GM12878 (cell line): ENCODE measurements around the gene DPP9. TPM values are rescaled to one million over a fixed set of nuclear protein-coding genes. Genes with fewer than 3 reads are reported as not detected.

ENCODE experiments used
- ATAC-seq: fragments of 200-7000 bp; cut with Tn5 transposase; 3 replicates; pipeline ENCODE4 v1.9.1; 2020; ENCODE audit warnings: mild to moderate bottlenecking, moderate library complexity
- BruUV-seq: library from RNA; stranded (reverse); fragments of 400-500 nt; replicated peaks from 2 replicates; lab custom pipeline; 2021; lab: Mats Ljungman, UMichigan
- CTCF ChIA-PET: fragments of 300-600 bp; sonication (Branson Sonifier 250); formaldehyde crosslinking; extraction: SDS; loops from one replicate; lab custom pipeline; 2021; ENCODE audit warnings: inconsistent platforms; lab: Yijun Ruan, JAX
- POLR2A ChIA-PET: fragments of 350-600 bp; formaldehyde crosslinking; extraction: SDS; loops from one replicate; lab custom pipeline; 2021; ENCODE audit warnings: inconsistent platforms; lab: Charles Lee
- RAD21 ChIA-PET: fragments of 300-600 bp; sonication (Branson Sonifier 250); formaldehyde crosslinking; loops from one replicate; lab custom pipeline; 2023; ENCODE audit warnings: antibody characterized with exemption; ENCODE audit not compliant: unreplicated experiment; lab: Charles Lee
- SMC1A ChIA-PET: fragments of 300-600 bp; sonication (Branson Sonifier 250); formaldehyde crosslinking; loops from one replicate; lab custom pipeline; 2023; ENCODE audit not compliant: unreplicated experiment, uncharacterized antibody; lab: Charles Lee
- DNase-seq: peaks from one replicate; pipeline ENCODE4 v3.0.0-alpha.2; 2011; ENCODE audit warnings: low read depth, low spot score
- FAIRE-seq: peaks from 3 replicates; lab custom pipeline; 2011; peaks lifted over from hg19 to GRCh38; lab: Jason Lieb, UNC
- H2AFZ ChIP-seq: 2 replicates; pipeline ENCODE4 v1.6.0; 2011; ENCODE audit warnings: low read depth, low read length, control low read depth; ENCODE audit not compliant: control insufficient read depth
- H3K27ac ChIP-seq: 2 replicates; pipeline ENCODE4 v1.5.1; 2011; ENCODE audit warnings: control low read depth; ENCODE audit not compliant: control insufficient read depth, insufficient read depth
- H3K27me3 ChIP-seq, 2 experiments: replicated peaks in 1 of 2; 2 replicates each; pipeline versions ENCODE4 v1.6.0 to v1.6.1; 2011; ENCODE audit warnings: low read length in 1 of 2; ENCODE audit not compliant: control insufficient read depth in 2 of 2, insufficient read depth in 2 of 2
- H3K36me3 ChIP-seq, 2 experiments: 2 replicates each; pipeline ENCODE4 v1.5.1; 2011; ENCODE audit warnings: low read length in 1 of 2; ENCODE audit not compliant: control insufficient read depth in 2 of 2, insufficient read depth in 2 of 2
- H3K4me1 ChIP-seq: 2 replicates; pipeline ENCODE4 v1.6.1; 2011; ENCODE audit warnings: mild to moderate bottlenecking, low read length, moderate library complexity, mixed read lengths; ENCODE audit not compliant: control insufficient read depth, insufficient read depth
- H3K4me2 ChIP-seq: 2 replicates; pipeline ENCODE4 v1.6.0; 2011; ENCODE audit warnings: control low read depth; ENCODE audit not compliant: control insufficient read depth, insufficient read depth
- H3K4me3 ChIP-seq: fragments of 200-600 bp; sonication (generic); 2 replicates; pipeline ENCODE4 v1.5.1; 2016
- H3K79me2 ChIP-seq: 2 replicates; pipeline ENCODE4 v1.6.0; 2011; ENCODE audit warnings: low read length; ENCODE audit not compliant: control insufficient read depth, insufficient read depth
- H3K9ac ChIP-seq: 2 replicates; pipeline ENCODE4 v1.8.0; 2011; ENCODE audit warnings: low read length, control low read depth, mixed read lengths; ENCODE audit not compliant: control insufficient read depth, insufficient read depth
- H3K9me3 ChIP-seq: replicated peaks from 3 replicates; pipeline ENCODE4 v1.5.1; 2011; ENCODE audit warnings: mild to moderate bottlenecking, low read length; ENCODE audit not compliant: control insufficient read depth, insufficient read depth
- H4K20me1 ChIP-seq: 2 replicates; pipeline ENCODE4 v1.6.0; 2011; ENCODE audit not compliant: control insufficient read depth, insufficient read depth
- EGR1 ChIP-seq, 2 experiments: IDR thresholded peaks; 1 replicate in 1 of 2; 2 replicates in 1 of 2; pipeline ENCODE4 v1.6.1; 2011 to 2012; ENCODE audit warnings: low read depth in 2 of 2, low read length in 2 of 2, borderline replicate concordance in 1 of 2, mild to moderate bottlenecking in 1 of 2, moderate library complexity in 1 of 2
- KLF5 ChIP-seq: fragments of 450-650 bp; IDR thresholded peaks from 2 replicates; pipeline ENCODE4 v1.6.1; 2014; ENCODE audit warnings: mild to moderate bottlenecking; ENCODE audit not compliant: partially characterized antibody
- SP1 ChIP-seq: IDR thresholded peaks from one replicate; pipeline ENCODE4 v1.6.1; 2011; ENCODE audit warnings: low read depth, low read length
- TBL1XR1 ChIP-seq: IDR thresholded peaks from 2 replicates; pipeline ENCODE4 v1.6.1; 2012; ENCODE audit warnings: low read depth, low read length, improper control_type of control experiment
- YBX1 ChIP-seq: fragments of 450-650 bp; IDR thresholded peaks from 2 replicates; pipeline ENCODE4 v1.6.1; 2016; ENCODE audit warnings: antibody characterized with exemption
- WGBS: methylation state at CpG from one replicate; pipeline ENCODE4 v1.1.6; 2016; ENCODE audit warnings: low lambda C conversion rate; ENCODE audit not compliant: insufficient replicate concordance, insufficient coverage; ENCODE audit errors: missing lambda C conversion rate; 5-methylcytosine and 5-hydroxymethylcytosine counted together
- in situ Hi-C: fragments of 300-500 bp; cut with MboI; formaldehyde crosslinking; loops from 9 replicates; pipeline ENCODE4 v1.14.3; 2018; ENCODE audit warnings: mixed read lengths
- intact Hi-C: fragments of 100-400 bp; cut with micrococcal nuclease; formaldehyde crosslinking; loops from one replicate; pipeline ENCODE4 v1.14.2; 2022; ENCODE audit not compliant: unreplicated experiment
- polyA plus RNA-seq, 11 experiments: library from polyadenylated mRNA; depleted of rRNA in 4 of 11; unstranded in 6 of 11; stranded (reverse) in 5 of 11; fragments of >200 nt; fragmentation: Nextera tagmentation in 4 of 11; fragmentation: Illumina TruSeq in 1 of 11; extraction: Ambion mirVana in 4 of 11; extraction: Trizol in 1 of 11; gene quantifications; 1 replicate in 1 of 11; 2 replicates in 10 of 11; pipeline versions ENCODE4 v1.2.1 to v1.2.3, GENCODE V29; 2011 to 2016; ENCODE audit warnings: inconsistent platforms in 2 of 11, missing spikeins in 2 of 11, low read depth in 1 of 11
- total RNA-seq, 4 experiments: library from RNA; depleted of rRNA in 3 of 4; stranded (reverse); fragments of >200 nt in 3 of 4; fragmentation: Illumina TruSeq in 1 of 4; extraction: Trizol in 1 of 4; gene quantifications; 2 replicates each; pipeline versions ENCODE4 v1.2.1 to v1.2.3, GENCODE V29; 2013 to 2021
- TF ChIP-seq, protein P1 (sequence below): IDR thresholded peaks from 2 replicates; pipeline ENCODE4 v1.6.1; 2012; ENCODE audit warnings: improper control_type of control experiment, low read depth, low read length; ENCODE audit not compliant: insufficient replicate concordance

DPP9 gene
- total and polyA plus RNA-seq, 10 of the 15 experiments (the other 5 are each of a cell fraction or from before 2014, with no cell fraction given) = 0.64 to 58.6 (median 27.6) TPM

DNA sequence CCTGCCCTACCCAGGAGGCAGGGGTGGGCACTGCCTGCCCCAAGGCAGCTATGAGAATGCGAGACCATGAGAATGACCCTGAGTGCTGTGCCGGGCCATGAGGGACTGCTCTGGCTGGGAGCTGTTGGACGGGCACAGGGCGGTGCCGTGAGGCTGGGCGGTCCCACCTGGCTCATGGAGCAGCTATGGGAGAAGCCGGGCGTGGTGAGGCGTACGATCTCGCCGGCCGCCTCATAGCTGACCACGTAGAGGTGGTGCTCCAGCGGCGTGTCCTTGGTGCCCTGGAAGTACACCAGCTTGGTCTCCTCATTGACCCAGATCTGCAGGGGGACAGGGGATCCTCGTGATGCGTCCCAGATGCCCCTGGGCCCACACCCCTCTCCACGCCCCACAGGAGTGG lies 34.2 kb downstream of the DPP9 start:
- Histone ChIP-seq H3K27ac (no peak overlapping the region), H3K36me3 (peaks cover 25 to 34% of the 10 kb centered on the region in 2 experiments; a peak in 3 of 4 replicates), H2AFZ (no peak overlapping the region), H3K9me3 (no peaks in the 10 kb centered on the region), H3K79me2 (no peaks in the 10 kb centered on the region), H4K20me1 (no peaks in the 10 kb centered on the region), H3K4me1 (no peaks in the 10 kb centered on the region), H3K4me2 (no peak overlapping the region), H3K4me3 (no peak overlapping the region), H3K9ac (no peak overlapping the region), H3K27me3 (no peaks in the 10 kb centered on the region)
- no peak for ATAC-seq
- ChIA-PET RAD21 (no interaction called here), POLR2A (no interaction called here), SMC1A (no interaction called here), CTCF (no interaction called here)
- intact Hi-C loops (no loop called here), in situ Hi-C loops (no loop called here)
- no TSS peak for BruUV-seq
- 98% methylated on average over 19 of the region's 19 CpGs for WGBS
- FAIRE-seq = no peak
- no peak for DNase-seq
- no peak for TF ChIP-seq EGR1 (IDR thresholded peaks at IDR 0.05; ENCODE audit: borderline replicate concordance in 1 of 2, low read depth in 2 of 2, low read length in 2 of 2)
- TF ChIP-seq KLF5 = no peak
- TF ChIP-seq YBX1 = no peak
- TF ChIP-seq SP1 = no peak
- no peak for TF ChIP-seq TBL1XR1
- TF ChIP-seq, protein P1, sequence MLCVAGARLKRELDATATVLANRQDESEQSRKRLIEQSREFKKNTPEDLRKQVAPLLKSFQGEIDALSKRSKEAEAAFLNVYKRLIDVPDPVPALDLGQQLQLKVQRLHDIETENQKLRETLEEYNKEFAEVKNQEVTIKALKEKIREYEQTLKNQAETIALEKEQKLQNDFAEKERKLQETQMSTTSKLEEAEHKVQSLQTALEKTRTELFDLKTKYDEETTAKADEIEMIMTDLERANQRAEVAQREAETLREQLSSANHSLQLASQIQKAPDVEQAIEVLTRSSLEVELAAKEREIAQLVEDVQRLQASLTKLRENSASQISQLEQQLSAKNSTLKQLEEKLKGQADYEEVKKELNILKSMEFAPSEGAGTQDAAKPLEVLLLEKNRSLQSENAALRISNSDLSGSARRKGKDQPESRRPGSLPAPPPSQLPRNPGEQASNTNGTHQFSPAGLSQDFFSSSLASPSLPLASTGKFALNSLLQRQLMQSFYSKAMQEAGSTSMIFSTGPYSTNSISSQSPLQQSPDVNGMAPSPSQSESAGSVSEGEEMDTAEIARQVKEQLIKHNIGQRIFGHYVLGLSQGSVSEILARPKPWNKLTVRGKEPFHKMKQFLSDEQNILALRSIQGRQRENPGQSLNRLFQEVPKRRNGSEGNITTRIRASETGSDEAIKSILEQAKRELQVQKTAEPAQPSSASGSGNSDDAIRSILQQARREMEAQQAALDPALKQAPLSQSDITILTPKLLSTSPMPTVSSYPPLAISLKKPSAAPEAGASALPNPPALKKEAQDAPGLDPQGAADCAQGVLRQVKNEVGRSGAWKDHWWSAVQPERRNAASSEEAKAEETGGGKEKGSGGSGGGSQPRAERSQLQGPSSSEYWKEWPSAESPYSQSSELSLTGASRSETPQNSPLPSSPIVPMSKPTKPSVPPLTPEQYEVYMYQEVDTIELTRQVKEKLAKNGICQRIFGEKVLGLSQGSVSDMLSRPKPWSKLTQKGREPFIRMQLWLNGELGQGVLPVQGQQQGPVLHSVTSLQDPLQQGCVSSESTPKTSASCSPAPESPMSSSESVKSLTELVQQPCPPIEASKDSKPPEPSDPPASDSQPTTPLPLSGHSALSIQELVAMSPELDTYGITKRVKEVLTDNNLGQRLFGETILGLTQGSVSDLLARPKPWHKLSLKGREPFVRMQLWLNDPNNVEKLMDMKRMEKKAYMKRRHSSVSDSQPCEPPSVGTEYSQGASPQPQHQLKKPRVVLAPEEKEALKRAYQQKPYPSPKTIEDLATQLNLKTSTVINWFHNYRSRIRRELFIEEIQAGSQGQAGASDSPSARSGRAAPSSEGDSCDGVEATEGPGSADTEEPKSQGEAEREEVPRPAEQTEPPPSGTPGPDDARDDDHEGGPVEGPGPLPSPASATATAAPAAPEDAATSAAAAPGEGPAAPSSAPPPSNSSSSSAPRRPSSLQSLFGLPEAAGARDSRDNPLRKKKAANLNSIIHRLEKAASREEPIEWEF = no peak
